Measurements from ENCODE around the gene PODNL1. TPM values are rescaled to one million over a fixed set of nuclear protein-coding genes. Genes with fewer than 3 reads are reported as not detected.

The PODNL1 gene
- total and polyA plus RNA-seq, 10 of the 15 experiments (the other 5 are each of a cell fraction or from before 2014, with no cell fraction given) = 0.04 to 0.44 TPM; not detected in 8

DNA sequence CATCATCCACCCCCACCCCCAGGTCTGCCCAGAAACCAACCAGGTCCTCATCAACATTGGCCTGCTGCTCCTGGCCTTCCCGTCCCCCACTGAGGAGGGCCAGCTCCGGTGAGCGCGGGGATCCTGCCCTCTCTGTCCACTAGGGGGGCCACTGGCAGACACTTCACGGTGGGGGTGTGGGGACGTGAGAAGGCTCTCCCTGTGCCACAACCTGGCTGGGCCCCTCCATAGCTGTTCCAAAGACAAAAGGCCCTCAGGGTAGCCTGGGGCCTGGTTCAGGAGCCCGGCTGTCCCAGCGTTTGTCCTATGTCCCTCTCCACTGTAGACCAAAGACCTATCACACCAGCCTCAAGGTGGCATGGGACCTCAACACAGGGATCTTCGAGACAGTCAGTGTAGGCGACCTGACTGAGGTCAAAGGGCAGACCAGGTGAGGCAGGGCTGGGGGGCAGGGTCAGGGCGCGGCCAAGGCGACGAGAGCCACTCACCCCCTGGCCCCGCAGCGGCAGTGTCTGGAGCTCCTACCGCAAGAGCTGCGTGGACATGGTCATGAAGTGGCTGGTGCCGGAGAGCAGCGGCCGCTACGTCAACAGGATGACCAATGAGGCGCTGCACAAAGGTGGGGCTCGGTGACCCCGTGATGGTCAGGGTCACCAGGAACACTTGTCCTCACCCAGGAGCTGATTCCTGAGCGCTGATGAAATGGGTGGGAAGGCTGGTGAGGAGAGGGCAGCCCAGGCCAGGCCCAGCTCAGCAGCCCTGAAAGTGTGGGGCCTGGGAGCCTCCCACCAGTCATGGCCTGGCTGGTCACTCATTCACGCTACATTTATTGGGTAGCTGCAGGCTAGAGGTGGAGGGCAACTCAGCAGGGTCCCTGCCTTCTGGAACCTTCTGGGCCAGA is 22.0 kb upstream of the PODNL1 start:
- no peak for FAIRE-seq
- Histone ChIP-seq H2AFZ (ENCODE audit: control insufficient read depth, low read depth, low read length) (no peak overlapping the region), H3K27ac (ENCODE audit: control insufficient read depth, insufficient read depth) (no peak overlapping the region), H4K20me1 (ENCODE audit: control insufficient read depth, insufficient read depth) (no peaks in the 10 kb centered on the region), H3K27me3 (replicated peaks in 1 of 2; ENCODE audit: control insufficient read depth in 2 of 2, insufficient read depth in 2 of 2, low read length in 1 of 2) (no peaks in the 10 kb centered on the region), H3K4me3 (no peak overlapping the region), H3K9ac (ENCODE audit: control insufficient read depth, insufficient read depth, low read length) (no peak overlapping the region), H3K4me2 (ENCODE audit: control insufficient read depth, insufficient read depth) (no peak overlapping the region), H3K79me2 (ENCODE audit: control insufficient read depth, insufficient read depth, low read length) (no peaks in the 10 kb centered on the region), H3K9me3 (replicated peaks; ENCODE audit: control insufficient read depth, insufficient read depth, low read length) (no peaks in the 10 kb centered on the region), H3K36me3 (ENCODE audit: control insufficient read depth in 2 of 2, insufficient read depth in 2 of 2, low read length in 1 of 2) (peaks cover 0 to 27% of the 10 kb centered on the region in 2 experiments; a peak in 3 of 4 replicates), H3K4me1 (ENCODE audit: control insufficient read depth, insufficient read depth, low read length) (no peaks in the 10 kb centered on the region)
- 97% methylated on average over 27 of the region's 27 CpGs for WGBS (ENCODE audit: insufficient coverage, insufficient replicate concordance, low lambda C conversion rate, missing lambda C conversion rate)
- ChIA-PET POLR2A (no interaction called here), CTCF (interaction anchor here (1.4 kb wide), 1 partner anchor 82 kb away, joined by 7 read pairs; no protein-coding TSS in a partner anchor), SMC1A (ENCODE audit: uncharacterized antibody, unreplicated experiment) (no interaction called here), RAD21 (ENCODE audit: unreplicated experiment) (interaction anchor here (0.8 kb wide), 1 partner anchor 72 kb away, joined by 3 read pairs; no protein-coding TSS in a partner anchor)
- BruUV-seq (replicated peaks) = TSS peak; percentile 29
- in situ Hi-C loops (cut with MboI) = no loop called here
- DNase-seq (ENCODE audit: low read depth, low spot score) = no peak
- peak; percentile 54 for ATAC-seq
- TF ChIP-seq RAD21 (IDR thresholded peaks at IDR 0.05; ENCODE audit: insufficient read depth, low read depth, low read length) = 0 out of 2 replicates have a peak, but pooled peaks have one; percentile 22
- TF ChIP-seq MTA3 (IDR thresholded peaks at IDR 0.05; ENCODE audit: borderline replicate concordance, low read length) = no peak
- peak; percentile 52 for TF ChIP-seq POLR2A (IDR thresholded peaks at IDR 0.05; ENCODE audit: low read depth, low read length)
- TF ChIP-seq BHLHE40 (IDR thresholded peaks at IDR 0.05; ENCODE audit: borderline replicate concordance in 1 of 2, low read depth in 2 of 2, low read length in 1 of 2) = no peak
- TF ChIP-seq, protein P1, sequence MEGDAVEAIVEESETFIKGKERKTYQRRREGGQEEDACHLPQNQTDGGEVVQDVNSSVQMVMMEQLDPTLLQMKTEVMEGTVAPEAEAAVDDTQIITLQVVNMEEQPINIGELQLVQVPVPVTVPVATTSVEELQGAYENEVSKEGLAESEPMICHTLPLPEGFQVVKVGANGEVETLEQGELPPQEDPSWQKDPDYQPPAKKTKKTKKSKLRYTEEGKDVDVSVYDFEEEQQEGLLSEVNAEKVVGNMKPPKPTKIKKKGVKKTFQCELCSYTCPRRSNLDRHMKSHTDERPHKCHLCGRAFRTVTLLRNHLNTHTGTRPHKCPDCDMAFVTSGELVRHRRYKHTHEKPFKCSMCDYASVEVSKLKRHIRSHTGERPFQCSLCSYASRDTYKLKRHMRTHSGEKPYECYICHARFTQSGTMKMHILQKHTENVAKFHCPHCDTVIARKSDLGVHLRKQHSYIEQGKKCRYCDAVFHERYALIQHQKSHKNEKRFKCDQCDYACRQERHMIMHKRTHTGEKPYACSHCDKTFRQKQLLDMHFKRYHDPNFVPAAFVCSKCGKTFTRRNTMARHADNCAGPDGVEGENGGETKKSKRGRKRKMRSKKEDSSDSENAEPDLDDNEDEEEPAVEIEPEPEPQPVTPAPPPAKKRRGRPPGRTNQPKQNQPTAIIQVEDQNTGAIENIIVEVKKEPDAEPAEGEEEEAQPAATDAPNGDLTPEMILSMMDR (IDR thresholded peaks at IDR 0.05 in 2 of 3, conservative IDR thresholded peaks at IDR 0.05 in 1 of 3; ENCODE audit: control insufficient read depth in 2 of 3, extremely low read depth in 1 of 3, insufficient read depth in 1 of 3, low read depth in 3 of 3, low read length in 3 of 3) = peak in 1 of 3 experiments; percentile 46; a peak in 3 of 6 replicates
- 0 out of 2 replicates have a peak, but pooled peaks have one; percentile 32 for TF ChIP-seq NR2F1 (conservative IDR thresholded peaks at IDR 0.05)
- TF ChIP-seq, protein P2, sequence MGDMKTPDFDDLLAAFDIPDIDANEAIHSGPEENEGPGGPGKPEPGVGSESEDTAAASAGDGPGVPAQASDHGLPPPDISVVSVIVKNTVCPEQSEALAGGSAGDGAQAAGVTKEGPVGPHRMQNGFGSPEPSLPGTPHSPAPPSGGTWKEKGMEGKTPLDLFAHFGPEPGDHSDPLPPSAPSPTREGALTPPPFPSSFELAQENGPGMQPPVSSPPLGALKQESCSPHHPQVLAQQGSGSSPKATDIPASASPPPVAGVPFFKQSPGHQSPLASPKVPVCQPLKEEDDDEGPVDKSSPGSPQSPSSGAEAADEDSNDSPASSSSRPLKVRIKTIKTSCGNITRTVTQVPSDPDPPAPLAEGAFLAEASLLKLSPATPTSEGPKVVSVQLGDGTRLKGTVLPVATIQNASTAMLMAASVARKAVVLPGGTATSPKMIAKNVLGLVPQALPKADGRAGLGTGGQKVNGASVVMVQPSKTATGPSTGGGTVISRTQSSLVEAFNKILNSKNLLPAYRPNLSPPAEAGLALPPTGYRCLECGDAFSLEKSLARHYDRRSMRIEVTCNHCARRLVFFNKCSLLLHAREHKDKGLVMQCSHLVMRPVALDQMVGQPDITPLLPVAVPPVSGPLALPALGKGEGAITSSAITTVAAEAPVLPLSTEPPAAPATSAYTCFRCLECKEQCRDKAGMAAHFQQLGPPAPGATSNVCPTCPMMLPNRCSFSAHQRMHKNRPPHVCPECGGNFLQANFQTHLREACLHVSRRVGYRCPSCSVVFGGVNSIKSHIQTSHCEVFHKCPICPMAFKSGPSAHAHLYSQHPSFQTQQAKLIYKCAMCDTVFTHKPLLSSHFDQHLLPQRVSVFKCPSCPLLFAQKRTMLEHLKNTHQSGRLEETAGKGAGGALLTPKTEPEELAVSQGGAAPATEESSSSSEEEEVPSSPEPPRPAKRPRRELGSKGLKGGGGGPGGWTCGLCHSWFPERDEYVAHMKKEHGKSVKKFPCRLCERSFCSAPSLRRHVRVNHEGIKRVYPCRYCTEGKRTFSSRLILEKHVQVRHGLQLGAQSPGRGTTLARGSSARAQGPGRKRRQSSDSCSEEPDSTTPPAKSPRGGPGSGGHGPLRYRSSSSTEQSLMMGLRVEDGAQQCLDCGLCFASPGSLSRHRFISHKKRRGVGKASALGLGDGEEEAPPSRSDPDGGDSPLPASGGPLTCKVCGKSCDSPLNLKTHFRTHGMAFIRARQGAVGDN (IDR thresholded peaks at IDR 0.05) = no peak
- intact Hi-C loops (cut with micrococcal nuclease; ENCODE audit: unreplicated experiment) = no loop called here
